CMK (cell line): ENCODE results near the gene GINS1.
"Not testable (repeated sequence)": the region's sequence is repeated elsewhere in the genome, so short reads cannot be mapped to it uniquely, and the experiment has no call there.

Experiments used
- DNase-seq: peaks from one replicate; pipeline ENCODE4 v3.0.0-alpha.2; 2010; ENCODE audit warnings: low read depth

The GINS1 gene

GRCh38 chr20:25454153-25454900 is 46.9 kb downstream of the GINS1 start:
- no peak for DNase-seq

- DNase-seq: no peak
These were observed 50.6 kb downstream of the GINS1 start for GRCh38 chr20:25457886-25458680.

GRCh38 chr20:25459111-25459830 is 51.8 kb downstream of the GINS1 start:
- DNase-seq: no peak

GRCh38 chr20:25459916-25460535 is 52.6 kb downstream of the GINS1 start:
- no peak for DNase-seq

GRCh38 chr20:25460566-25461280 is 53.2 kb downstream of the GINS1 start:
- DNase-seq: no peak

GRCh38 chr20:25461281-25461650 is 53.8 kb downstream of the GINS1 start:
- no peak for DNase-seq

GRCh38 chr20:25461786-25462545 is 54.5 kb downstream of the GINS1 start:
- DNase-seq: no peak

GRCh38 chr20:25464501-25465242 is 57.2 kb downstream of the GINS1 start:
- no peak for DNase-seq

- DNase-seq: no peak
These were observed 58.0 kb downstream of the GINS1 start for GRCh38 chr20:25465243-25466135.

- DNase-seq: no peak
These were observed 59.4 kb downstream of the GINS1 start for GRCh38 chr20:25466846-25467245.

GRCh38 chr20:25467441-25467840 is 60.0 kb downstream of the GINS1 start:
- DNase-seq: no peak

- no peak for DNase-seq
These were observed 60.9 kb downstream of the GINS1 start for GRCh38 chr20:25468126-25469075.

- DNase-seq: no peak
These were observed 62.1 kb downstream of the GINS1 start for GRCh38 chr20:25469558-25469957.

- DNase-seq: no peak
These were observed 62.6 kb downstream of the GINS1 start for GRCh38 chr20:25470045-25470444.

GRCh38 chr20:25471020-25471419 is 63.5 kb downstream of the GINS1 start:
- no peak for DNase-seq

- not testable (repeated sequence) for DNase-seq
These were observed 65.8 kb downstream of the GINS1 start for GRCh38 chr20:25473297-25473696.

- no peak for DNase-seq
These were observed 68.9 kb downstream of the GINS1 start for GRCh38 chr20:25476106-25477013.
